CD4-positive, alpha-beta T cell treated with Interferon gamma for 1 hour (primary cell): ENCODE results near the gene AMIGO3.
"Not testable (repeated sequence)": the region's sequence is repeated elsewhere in the genome, so short reads cannot be mapped to it uniquely, and the experiment has no call there.

Source experiments
- DNase-seq: peaks from one replicate; pipeline ENCODE4 v3.0.0-alpha.2; 2020

AMIGO3 gene

GRCh38 chr3:49706456-49707112, 12.9 kb downstream of the AMIGO3 start:
- DNase-seq = no peak

- no peak for DNase-seq
Observed at GRCh38 chr3:49705390-49705960, 14.0 kb downstream of the AMIGO3 start.

DNA sequence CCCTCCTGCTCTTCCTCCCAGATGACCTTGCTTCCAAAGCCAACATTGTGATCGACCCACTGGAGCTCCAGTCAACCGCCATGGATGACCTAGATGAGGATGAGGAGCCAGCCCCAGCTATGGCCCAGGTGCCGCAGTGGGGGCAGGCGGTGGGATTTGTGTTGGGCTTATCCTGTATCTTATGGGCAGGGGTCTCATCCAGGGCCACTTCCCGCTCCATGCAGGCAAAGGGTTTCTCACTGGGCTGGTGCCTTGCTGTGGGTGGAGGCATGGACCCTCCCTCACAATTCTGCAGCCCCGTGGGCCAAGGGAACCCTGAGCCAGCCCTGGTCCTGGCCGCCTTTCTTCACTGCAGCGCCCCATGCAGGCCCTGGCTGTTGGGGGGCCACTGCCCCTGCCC, 14.9 kb downstream of the AMIGO3 start:
- DNase-seq = no peak

- no peak for DNase-seq
Observed at GRCh38 chr3:49703956-49704355, 15.5 kb downstream of the AMIGO3 start.

GRCh38 chr3:49703443-49703927, 16.0 kb downstream of the AMIGO3 start:
- peak; percentile 74 for DNase-seq

DNA sequence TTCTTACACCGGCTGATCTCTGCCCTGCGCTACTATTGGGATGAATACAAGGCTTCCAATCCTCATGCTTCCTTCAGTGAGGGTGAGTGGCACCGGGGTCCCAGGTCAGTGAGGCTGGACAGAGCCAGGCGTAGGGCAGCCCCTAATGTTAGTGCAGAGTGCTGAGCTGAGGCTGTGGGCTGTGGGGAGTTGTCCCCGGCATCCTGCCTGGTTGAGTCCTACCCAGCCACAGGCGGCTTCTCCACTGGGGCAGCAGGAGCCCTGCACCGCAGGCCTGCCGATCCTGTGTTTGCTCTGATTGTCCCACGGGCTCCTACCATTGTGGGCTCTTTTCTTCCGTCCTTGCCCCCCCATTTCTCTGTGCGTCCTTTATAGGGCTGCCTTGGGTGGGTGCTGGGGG, 16.8 kb downstream of the AMIGO3 start:
- no peak for DNase-seq

GRCh38 chr3:49701388-49702077, 18.0 kb downstream of the AMIGO3 start:
- no peak for DNase-seq

DNA sequence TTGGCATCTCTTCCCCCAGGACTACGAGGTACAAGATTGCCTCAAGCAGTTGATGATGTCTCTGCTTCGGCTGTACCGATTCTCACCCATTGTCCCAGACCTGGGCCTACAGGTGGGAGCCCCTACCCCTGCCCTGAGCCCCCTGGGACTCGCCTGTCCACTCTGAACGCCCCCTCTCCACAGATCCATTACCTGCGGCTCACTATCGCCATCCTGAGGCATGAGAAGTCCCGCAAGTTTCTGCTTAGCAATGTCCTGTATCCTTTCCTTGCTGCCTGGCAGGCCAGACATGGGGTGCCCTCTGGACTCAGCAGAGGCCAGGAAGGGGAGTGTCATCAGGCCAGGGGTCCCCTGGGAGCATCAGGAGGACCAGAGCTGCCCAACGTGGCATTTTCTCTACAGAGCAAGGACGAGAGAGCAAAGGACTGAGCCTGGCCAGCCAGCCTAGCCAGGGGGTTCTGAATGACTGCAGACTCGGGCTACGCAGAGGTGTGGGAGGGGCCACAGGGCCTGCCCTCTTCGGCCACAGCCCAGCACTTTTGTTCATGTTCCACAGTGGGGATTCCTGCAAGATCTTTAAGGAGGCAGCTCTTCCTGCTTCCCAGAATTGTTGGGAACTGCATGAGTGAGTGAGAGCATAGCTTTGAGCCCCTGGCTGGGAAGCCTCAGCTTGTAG, 18.9 kb downstream of the AMIGO3 start:
- DNase-seq = no peak

DNA sequence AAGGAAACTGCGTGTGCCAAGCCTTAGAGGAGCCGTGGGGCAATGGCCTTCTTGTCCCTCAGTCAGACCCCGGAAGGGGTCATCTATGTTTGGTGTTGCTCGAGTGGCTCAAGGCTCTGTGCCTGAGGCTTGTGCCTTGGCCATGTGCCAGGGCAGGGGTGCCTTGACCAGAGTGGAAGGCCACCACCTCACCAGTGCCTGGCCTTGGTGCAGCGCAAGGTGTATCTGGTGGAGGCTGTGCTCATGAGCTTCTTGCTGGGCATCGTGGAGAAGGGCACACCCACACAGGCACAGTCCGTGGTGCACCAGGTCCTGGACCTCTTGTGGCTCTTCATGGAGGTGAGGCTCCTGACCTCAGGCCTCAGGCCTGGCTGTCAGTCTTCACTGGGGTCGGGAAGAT, 19.5 kb downstream of the AMIGO3 start:
- no peak for DNase-seq

- no peak for DNase-seq
Observed at GRCh38 chr3:49699281-49699979, 20.1 kb downstream of the AMIGO3 start.

DNA sequence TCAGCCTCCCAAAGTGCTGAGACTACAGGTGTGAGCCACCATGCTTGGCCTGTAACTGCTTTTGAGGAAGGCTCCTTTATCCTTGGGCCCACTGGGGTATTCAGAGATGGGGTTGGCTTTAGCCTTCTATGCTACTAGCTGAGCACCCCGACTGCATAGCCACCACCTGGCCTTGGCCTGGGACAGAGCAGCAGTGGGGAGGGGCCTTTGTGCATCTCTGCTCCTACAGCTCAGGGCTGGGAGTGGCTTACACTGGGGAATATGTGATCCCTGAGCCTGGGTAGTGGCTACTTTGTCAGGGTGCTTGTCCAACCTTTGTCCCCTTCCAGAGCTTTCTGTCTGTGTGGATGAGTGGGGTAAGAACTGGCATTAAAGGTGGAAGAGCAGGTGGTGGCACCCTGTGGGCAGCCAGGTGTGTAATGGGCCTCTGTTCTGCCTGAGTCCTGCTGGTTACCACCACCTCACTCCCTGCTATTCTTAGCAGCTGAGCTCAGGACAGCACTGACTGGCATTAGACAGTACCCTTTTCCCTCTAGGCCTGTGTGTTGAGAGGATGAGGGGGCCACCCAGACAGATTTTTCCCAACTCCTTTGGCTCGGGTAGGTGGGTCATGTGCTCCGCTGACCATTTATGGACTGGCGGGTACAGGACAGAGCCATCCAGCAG, 24.0 kb downstream of the AMIGO3 start:
- DNase-seq = not testable (repeated sequence)

DNA sequence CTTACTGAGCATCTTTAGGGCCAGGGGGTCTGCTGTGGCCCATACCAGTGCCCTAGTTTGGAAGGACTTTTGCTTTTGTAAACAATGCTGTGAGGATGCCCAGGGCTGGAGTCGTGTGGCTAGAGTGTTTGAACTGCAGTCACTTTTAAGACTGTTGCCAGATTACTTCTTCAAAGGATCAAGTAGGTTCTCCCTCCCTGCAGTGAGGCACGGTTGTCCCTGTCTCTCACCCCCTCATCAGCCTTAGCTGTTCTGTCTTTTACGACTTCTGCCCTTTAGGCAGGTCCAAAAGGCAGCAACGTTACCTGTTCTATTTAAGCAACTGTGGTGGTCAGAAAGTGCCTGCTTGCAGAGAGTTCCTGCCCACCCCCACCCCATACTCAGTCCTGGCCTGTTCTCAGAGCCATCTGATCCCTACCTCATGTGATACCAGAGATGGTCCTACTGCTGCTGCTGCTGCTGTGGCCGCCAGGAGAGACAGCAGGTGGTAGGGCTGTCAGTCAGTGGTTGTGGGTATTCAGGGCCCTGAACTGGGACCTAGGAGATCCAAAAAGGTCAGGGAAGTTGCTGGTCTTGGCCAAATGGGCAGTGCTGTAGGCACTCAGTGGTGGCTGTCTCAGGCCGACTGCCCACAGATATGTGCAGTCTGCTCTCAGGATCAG, 24.9 kb downstream of the AMIGO3 start:
- DNase-seq = not testable (repeated sequence)

DNA sequence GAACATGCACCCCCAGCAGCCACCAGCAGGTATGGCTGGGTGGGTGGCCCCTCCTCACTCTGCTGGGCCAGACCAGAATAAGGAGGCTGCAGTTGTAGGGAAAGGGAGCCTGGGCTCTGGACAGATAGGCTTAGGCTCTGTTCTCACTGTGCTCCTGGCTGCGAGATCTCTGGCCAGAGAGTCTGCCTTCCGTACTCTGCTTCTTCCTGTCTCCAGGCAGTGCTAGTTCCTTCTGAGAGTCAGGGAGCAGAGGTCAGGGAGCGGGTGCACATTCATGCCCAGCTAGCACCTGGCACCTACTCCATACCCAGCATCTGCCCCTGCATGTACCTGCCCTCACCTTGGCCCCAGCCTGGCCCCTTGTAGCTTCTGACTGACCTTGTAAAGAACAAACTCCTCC, 28.0 kb downstream of the AMIGO3 start:
- not testable (repeated sequence) for DNase-seq

GRCh38 chr3:49690856-49691255, 28.6 kb downstream of the AMIGO3 start:
- DNase-seq = not testable (repeated sequence)

GRCh38 chr3:49689908-49690624, 29.4 kb downstream of the AMIGO3 start:
- not testable (repeated sequence) for DNase-seq

- peak; percentile 88 for DNase-seq
Observed at GRCh38 chr3:49689046-49689907, 30.2 kb downstream of the AMIGO3 start, which contains the start of the genes MST1 and RNF123. Gene MST1, minus strand, starts transcription at chr3:49689474. Its CDS starts 783 bp downstream, at chr3:49688691. Gene RNF123, plus strand, starts transcription at chr3:49689557. Its CDS starts 1,609 bp downstream, at chr3:49691166.

GRCh38 chr3:49688338-49689045, 31.0 kb downstream of the AMIGO3 start:
- DNase-seq = not testable (repeated sequence)

DNA sequence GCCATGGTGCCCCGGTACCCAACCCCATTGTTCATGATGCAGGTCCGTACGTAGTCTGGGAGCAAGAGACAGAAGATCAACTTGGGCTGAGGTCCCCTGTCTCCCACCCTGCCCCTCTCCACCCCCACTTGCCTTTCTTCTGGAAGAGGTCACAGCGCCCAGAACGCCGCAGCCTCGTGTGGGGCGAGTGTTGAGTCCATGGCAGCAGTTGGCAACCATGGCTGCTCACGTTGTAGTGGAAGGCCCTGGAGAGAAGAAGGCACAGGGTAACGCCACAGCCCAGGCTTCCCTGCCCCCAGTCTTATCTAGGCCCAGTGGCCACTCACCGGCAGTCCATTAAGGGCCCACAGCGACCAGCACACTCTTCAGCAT, 32.1 kb downstream of the AMIGO3 start:
- not testable (repeated sequence) for DNase-seq

- peak; percentile 32 for DNase-seq
Observed at GRCh38 chr3:49686769-49687423, 32.6 kb downstream of the AMIGO3 start.
